Heart right ventricle (tissue), 16 donors: ENCODE measurements around the gene BTG1. TPM values are rescaled to one million over a fixed set of nuclear protein-coding genes. Genes with fewer than 3 reads are reported as not detected.
"Not testable (repeated sequence)": the region's sequence is repeated elsewhere in the genome, so short reads cannot be mapped to it uniquely, and the experiment has no call there.

Experiments
- ATAC-seq, 8 donors: fragments of 200-7000 bp; cut with Tn5 transposase; one replicate each; pipeline ENCODE4 v1.9.1; 2020; ENCODE audit warnings: mild to moderate bottlenecking in 8 of 8, moderate library complexity in 8 of 8, moderate number of reproducible peaks in 1 of 8
- DNase-seq, 2 donors: peaks; one replicate each; pipeline ENCODE4 v3.0.0-alpha.2; 2020
- H3K27ac ChIP-seq, 10 donors: fragments of 200-600 bp; sonication (generic) in 2 of 10; one replicate each; pipeline versions ENCODE4 v1.5.0 to v1.8.0; 2020 to 2022; ENCODE audit warnings: mild to moderate bottlenecking in 3 of 10
- H3K27me3 ChIP-seq, 7 donors: fragments of 200-600 bp; one replicate each; pipeline ENCODE4 v1.8.0; 2021 to 2022; ENCODE audit warnings: mild to moderate bottlenecking in 2 of 7
- H3K36me3 ChIP-seq, 9 donors: fragments of 200-600 bp; sonication (generic) in 1 of 9; one replicate each; pipeline versions ENCODE4 v1.5.0 to v1.8.0; 2020 to 2022; ENCODE audit warnings: mild to moderate bottlenecking in 2 of 9
- H3K4me1 ChIP-seq, 9 donors: fragments of 200-600 bp; sonication (generic) in 1 of 9; one replicate each; pipeline versions ENCODE4 v1.5.0 to v1.8.0; 2020 to 2022; ENCODE audit warnings: mild to moderate bottlenecking in 4 of 9
- H3K4me3 ChIP-seq, 10 donors: fragments of 200-600 bp; sonication (generic) in 2 of 10; one replicate each; pipeline versions ENCODE4 v1.5.0 to v1.8.0; 2020 to 2022; ENCODE audit warnings: mild to moderate bottlenecking in 7 of 10, moderate library complexity in 2 of 10
- H3K9me3 ChIP-seq, 11 donors: fragments of 200-600 bp in 10 of 11; sonication (generic) in 2 of 11; one replicate each; pipeline versions ENCODE4 v1.5.0 to v1.8.0; 2013 to 2022; ENCODE audit warnings: mild to moderate bottlenecking in 2 of 11, control low read depth in 1 of 11, moderate library complexity in 1 of 11
- CTCF ChIP-seq, 9 donors: fragments of 200-600 bp; sonication (generic) in 2 of 9; IDR thresholded peaks; one replicate each; pipeline versions ENCODE4 v1.5.0 to v1.8.0; 2021 to 2022; ENCODE audit warnings: antibody characterized with exemption in 9 of 9, mild to moderate bottlenecking in 5 of 9, moderate library complexity in 1 of 9
- WGBS, 2 donors: extraction: QIAGEN DNeasy Blood & Tissue Kit; methylation state at CpG; one replicate each; pipeline ENCODE4 v1.1.7; 2013; ENCODE audit warnings: inconsistent platforms in 1 of 2; 5-methylcytosine and 5-hydroxymethylcytosine counted together
- intact Hi-C, 10 donors: fragments of 100-400 bp; cut with DNase I; formaldehyde crosslinking; loops; one replicate each; pipeline versions ENCODE4 v1.11.1 to v1.14.2; 2022
- polyA plus RNA-seq, 2 donors: library from polyadenylated mRNA; stranded (reverse); fragments of 200-250 nt; gene quantifications; one replicate each; pipeline ENCODE4 v1.2.3, GENCODE V29; 2013
- total RNA-seq, 10 donors: library from RNA; stranded (reverse); fragmentation: NEBNext Ultra II Directional in 3 of 10; extraction: Animal tissue kit (Norgen Biotek cat#: 25700) in 3 of 10; gene quantifications; one replicate each; pipeline versions ENCODE4 v1.2.1 to v1.2.4, GENCODE V29; 2021 to 2023
- donor health status: Arrhythmogenic right ventricular cardiomyopathy.
- donor health status: ischemic (EF 13 %, LVEDD 7.1; RV severe dilation, severe dysfunction).
- donor health status: healthy with polysubstance abuse.
- donor health status: DM: no; HTN: yes; CAD: no.
- donor health status: DM: no; HTN: no; CAD: no.
- donor health status: ischemic (EF 25% LVEDD 6.9; RV normal size, moderate dysfunction).
- donor health status: ischemic (EF 25% LVEDD 5.7; RV mildly dilated, moderate dysfunction).
- donor health status: healthy.
- donor health status: DM: yes; HTN: yes; CAD: no.
- donor health status: Ischemic cardiomyopathy.
- donor health status: ischemic (EF 35%, LVEDD 5.7; RV mildly dilated, moderate dysfunction).
- donor health status: nonischemic (EF 11% LVEDD 7.7; RV severe dilation, severe dysfunction).
- donor health status: DM: yes; HTN: yes; CAD: no.
- donor health status: PGD.
- donor health status: ischemic (EF 29% LVEDD 5.4; RV normal size, mild dysfunction).
- donor health status: nonischemic (EF 23%, LVEDD 6.1; RV moderate dilation, normal function).

BTG1 gene
- total and polyA plus RNA-seq, 12 donors: 20.0 to 127 (median 61.0) TPM

GRCh38 chr12:92096346-92097136 lies 49.1 kb downstream of the BTG1 start:
- intact Hi-C loops: loop anchor here in 1 of 10 donors (10.0 kb wide), 1 partner anchor 848 kb away; no protein-coding TSS in a partner anchor
- Histone ChIP-seq H3K9me3 (no peaks in the 10 kb centered on the region), H3K27me3 (no peaks in the 10 kb centered on the region), H3K36me3 (no peaks in the 10 kb centered on the region), H3K27ac (no peak overlapping the region), H3K4me1 (peaks cover 0 to 14% (median 0%) of the 10 kb centered on the region in 9 donors), H3K4me3 (no peak overlapping the region)
- no peak for ATAC-seq
- TF ChIP-seq CTCF (IDR thresholded peaks at IDR 0.05): no peak
- DNase-seq: no peak
- WGBS, 2 donors: 84 to 94% methylated on average over 2 of the region's 2 CpGs

- ATAC-seq (no peak), DNase-seq (no peak)
- Histone ChIP-seq H3K9me3 (no peaks in the 10 kb centered on the region), H3K4me1 (peaks cover 0 to 19% (median 0%) of the 10 kb centered on the region in 9 donors), H3K36me3 (no peaks in the 10 kb centered on the region), H3K27me3 (no peaks in the 10 kb centered on the region), H3K4me3 (no peak overlapping the region), H3K27ac (no peak overlapping the region)
- intact Hi-C loops: loop anchor here in 1 of 10 donors (10.0 kb wide), 1 partner anchor 850 kb away; no protein-coding TSS in a partner anchor
- no peak for TF ChIP-seq CTCF (IDR thresholded peaks at IDR 0.05)
- 54 to 62% methylated on average over 1 of the region's 1 CpG for WGBS, 2 donors
These were observed 50.9 kb downstream of the BTG1 start for GRCh38 chr12:92094751-92095161.

GRCh38 chr12:92094301-92094700 lies 51.3 kb downstream of the BTG1 start:
- not testable (repeated sequence) for H3K4me3 ChIP-seq, H3K36me3 ChIP-seq, ATAC-seq, H3K27me3 ChIP-seq, DNase-seq, H3K27ac ChIP-seq, H3K9me3 ChIP-seq
- WGBS, 2 donors: 68 to 78% methylated on average over 3 of the region's 3 CpGs
- H3K4me1 ChIP-seq: peaks cover 0 to 23% (median 0%) of the 10 kb centered on the region in 9 donors
- intact Hi-C loops: loop anchor here in 1 of 10 donors (10.0 kb wide), 1 partner anchor 850 kb away; no protein-coding TSS in a partner anchor
